ENCODE data around the gene MYBL2. TPM values are rescaled to one million over a fixed set of nuclear protein-coding genes. Genes with fewer than 3 reads are reported as not detected.
A peak's percentile ranks its signal among the peaks of the same experiment; 100 is the strongest.
"Not testable (repeated sequence)": the region's sequence is repeated elsewhere in the genome, so short reads cannot be mapped to it uniquely, and the experiment has no call there.

The MYBL2 gene
- total RNA-seq, 1 experiment from 2014 or later: 95.9 TPM

- Histone ChIP-seq H3K36me3 (ENCODE audit: low read depth, low read length) (peaks cover 8% of the 10 kb centered on the region), H3K4me3 (ENCODE audit: low read length) (no peak overlapping the region), H3K4me1 (ENCODE audit: insufficient read depth, low read length) (no peaks in the 10 kb centered on the region), H3K4me2 (ENCODE audit: low read length) (no peak overlapping the region), H3K9me3 (ENCODE audit: low read length) (no peaks in the 10 kb centered on the region), H3K79me2 (ENCODE audit: low read length) (no peaks in the 10 kb centered on the region), H3K9ac (ENCODE audit: low read length) (no peak overlapping the region), H4K20me1 (ENCODE audit: low read length) (no peaks in the 10 kb centered on the region), H3K27ac (ENCODE audit: low read length) (no peak overlapping the region), H3F3A (ENCODE audit: low read length, unreplicated experiment) (no peaks in the 10 kb centered on the region), H2AFZ (ENCODE audit: low read length) (no peak overlapping the region), H3K27me3 (ENCODE audit: low read length) (no peaks in the 10 kb centered on the region), H3K9me2 (replicated peaks; ENCODE audit: low read length) (no peaks in the 10 kb centered on the region)
- POLR2A ChIA-PET (ENCODE audit: unreplicated experiment): no interaction called here
- CTCF ChIA-PET: no interaction called here
- DNase-seq (no peak), ATAC-seq (no peak)
- no peak for TF ChIP-seq EZH2 (IDR thresholded peaks at IDR 0.05; ENCODE audit: low read length, unreplicated experiment)
- no peak for TF ChIP-seq CTCF (conservative IDR thresholded peaks at IDR 0.05; ENCODE audit: low read depth, low read length)
- no peak for TF ChIP-seq EZH2phosphoT487 (IDR thresholded peaks at IDR 0.05; ENCODE audit: borderline replicate concordance, low read length)
- intact Hi-C loops (cut with micrococcal nuclease): no loop called here
- no TSS peak for BruUV-seq (replicated peaks)
These were observed 30.5 kb upstream of the MYBL2 start for GRCh38 chr20:43636429-43636828.

DNA sequence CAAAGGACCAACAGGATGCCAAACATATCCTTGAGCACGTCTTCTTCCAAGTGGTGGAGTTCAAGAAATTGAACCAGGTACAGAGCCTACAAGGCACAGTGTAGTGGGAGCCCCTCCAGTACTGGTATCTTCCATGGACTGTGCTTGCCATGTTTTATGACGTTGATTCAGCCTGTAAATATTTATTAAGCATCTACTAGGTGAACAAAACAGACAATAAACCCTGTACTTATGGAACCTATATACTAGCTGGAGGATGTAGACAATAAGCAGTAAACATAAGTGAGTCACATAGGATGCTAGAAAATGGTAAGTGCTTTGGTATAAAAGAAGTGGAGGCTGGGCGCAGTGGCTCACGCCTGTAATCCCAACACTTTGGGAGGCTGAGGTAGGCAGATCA, 24.4 kb upstream of the MYBL2 start:
- ATAC-seq (peak; percentile 88), DNase-seq (no peak)
- H3K79me2 ChIP-seq (ENCODE audit: low read length): no peaks in the 10 kb centered on the region
- no TSS peak for BruUV-seq (replicated peaks)
- ChIA-PET POLR2A (ENCODE audit: unreplicated experiment) (interaction anchor here (0.5 kb wide), 1 partner anchor 30 kb away, joined by 6 read pairs; no protein-coding TSS in a partner anchor), CTCF (interaction anchor here (0.7 kb wide), 1 partner anchor 56 kb away, joined by 4 read pairs; no protein-coding TSS in a partner anchor)
- H3K4me2 ChIP-seq (ENCODE audit: low read length): no peak overlapping the region
- H3K27me3 ChIP-seq (ENCODE audit: low read length): no peaks in the 10 kb centered on the region
- H3K4me3 ChIP-seq (ENCODE audit: low read length): no peak overlapping the region
- H3K27ac ChIP-seq (ENCODE audit: low read length): no peak overlapping the region
- intact Hi-C loops (cut with micrococcal nuclease): no loop called here
- no peaks in the 10 kb centered on the region for H3K9me2 ChIP-seq (replicated peaks; ENCODE audit: low read length)
- H3K36me3 ChIP-seq (ENCODE audit: low read depth, low read length): peaks cover 9% of the 10 kb centered on the region
- H2AFZ ChIP-seq (ENCODE audit: low read length): no peak overlapping the region
- H3K4me1 ChIP-seq (ENCODE audit: insufficient read depth, low read length): no peaks in the 10 kb centered on the region
- H3K9ac ChIP-seq (ENCODE audit: low read length): no peak overlapping the region
- no peaks in the 10 kb centered on the region for H4K20me1 ChIP-seq (ENCODE audit: low read length)
- TF ChIP-seq EZH2 (IDR thresholded peaks at IDR 0.05; ENCODE audit: low read length, unreplicated experiment): no peak
- no peak for TF ChIP-seq EZH2phosphoT487 (IDR thresholded peaks at IDR 0.05; ENCODE audit: borderline replicate concordance, low read length)
- TF ChIP-seq CTCF (conservative IDR thresholded peaks at IDR 0.05; ENCODE audit: low read depth, low read length): no peak
- H3K9me3 ChIP-seq (ENCODE audit: low read length): no peaks in the 10 kb centered on the region
- H3F3A ChIP-seq (ENCODE audit: low read length, unreplicated experiment): no peaks in the 10 kb centered on the region

- no peak for DNase-seq
These were observed 15.9 kb upstream of the MYBL2 start for GRCh38 chr20:43650997-43651525.

GRCh38 chr20:43651650-43652184, 15.2 kb upstream of the MYBL2 start:
- intact Hi-C loops (cut with micrococcal nuclease); H3K79me2 ChIP-seq (ENCODE audit: low read length); H3K9me3 ChIP-seq (ENCODE audit: low read length); H3K4me2 ChIP-seq (ENCODE audit: low read length); ATAC-seq; CTCF ChIA-PET; POLR2A ChIA-PET (ENCODE audit: unreplicated experiment); H3K27me3 ChIP-seq (ENCODE audit: low read length); H3K4me3 ChIP-seq (ENCODE audit: low read length); BruUV-seq (replicated peaks); H2AFZ ChIP-seq (ENCODE audit: low read length); H4K20me1 ChIP-seq (ENCODE audit: low read length); DNase-seq; H3F3A ChIP-seq (ENCODE audit: low read length, unreplicated experiment); H3K9ac ChIP-seq (ENCODE audit: low read length); H3K4me1 ChIP-seq (ENCODE audit: insufficient read depth, low read length); H3K9me2 ChIP-seq (replicated peaks; ENCODE audit: low read length); H3K36me3 ChIP-seq (ENCODE audit: low read depth, low read length); H3K27ac ChIP-seq (ENCODE audit: low read length): not testable (repeated sequence)

More at GRCh38 chr20:43650997-43651525, 15.9 kb upstream of the MYBL2 start:
- POLR2A ChIA-PET (ENCODE audit: unreplicated experiment): no interaction called here
- no peak overlapping the region for H3K9ac ChIP-seq (ENCODE audit: low read length)
- H3K79me2 ChIP-seq (ENCODE audit: low read length): no peaks in the 10 kb centered on the region
- no peaks in the 10 kb centered on the region; the same call in 1 of the 2 replicates for H3K36me3 ChIP-seq (ENCODE audit: low read depth, low read length)
- no peak overlapping the region for H3K27ac ChIP-seq (ENCODE audit: low read length)
- H3K4me2 ChIP-seq (ENCODE audit: low read length): no peak overlapping the region
- CTCF ChIA-PET: interaction anchor here (1.0 kb wide), 1 partner anchor 113 kb away, joined by 5 read pairs; no protein-coding TSS in a partner anchor
- no peaks in the 10 kb centered on the region for H3F3A ChIP-seq (ENCODE audit: low read length, unreplicated experiment)
- H2AFZ ChIP-seq (ENCODE audit: low read length): no peak overlapping the region
- no peak for ATAC-seq
- BruUV-seq (replicated peaks): no TSS peak
- TF ChIP-seq CTCF (conservative IDR thresholded peaks at IDR 0.05; ENCODE audit: low read depth, low read length): no peak
- TF ChIP-seq EZH2 (IDR thresholded peaks at IDR 0.05; ENCODE audit: low read length, unreplicated experiment): no peak
- no peak for TF ChIP-seq EZH2phosphoT487 (IDR thresholded peaks at IDR 0.05; ENCODE audit: borderline replicate concordance, low read length)
- no peaks in the 10 kb centered on the region for H3K4me1 ChIP-seq (ENCODE audit: insufficient read depth, low read length)
- H3K9me2 ChIP-seq (replicated peaks; ENCODE audit: low read length): no peaks in the 10 kb centered on the region
- no peaks in the 10 kb centered on the region for H3K9me3 ChIP-seq (ENCODE audit: low read length)
- H3K4me3 ChIP-seq (ENCODE audit: low read length): no peak overlapping the region
- H4K20me1 ChIP-seq (ENCODE audit: low read length): no peaks in the 10 kb centered on the region
- no peaks in the 10 kb centered on the region for H3K27me3 ChIP-seq (ENCODE audit: low read length)
- intact Hi-C loops (cut with micrococcal nuclease): no loop called here

All from PC-3 (cell line).